ENCODE results near the gene HLA-F. TPM values are rescaled to one million over a fixed set of nuclear protein-coding genes. Genes with fewer than 3 reads are reported as not detected.

The HLA-F gene
- total RNA-seq, 1 donor from 2014 or later = 51.6 TPM

DNA sequence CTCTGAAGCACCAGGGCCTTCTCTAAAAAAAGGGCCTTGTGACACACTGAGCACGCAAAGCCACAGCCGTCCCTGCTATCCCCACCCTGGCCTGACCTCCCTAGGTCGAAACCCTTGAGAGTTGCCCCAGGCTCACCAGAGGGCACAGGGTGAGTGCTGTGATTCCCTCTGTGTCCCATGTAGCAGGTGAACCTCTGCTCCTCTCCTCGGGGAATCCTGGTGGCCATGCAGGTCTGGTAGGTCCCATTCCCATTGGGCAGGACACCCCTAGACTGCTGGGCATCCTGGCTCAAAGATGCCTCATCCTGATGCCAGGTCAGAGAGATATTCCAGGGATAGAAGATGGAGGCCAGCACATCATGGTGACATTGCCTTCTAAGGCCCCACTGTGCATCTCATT is 20.9 kb downstream of the HLA-F start:
- no peak for DNase-seq (ENCODE audit: low spot score)

DNA sequence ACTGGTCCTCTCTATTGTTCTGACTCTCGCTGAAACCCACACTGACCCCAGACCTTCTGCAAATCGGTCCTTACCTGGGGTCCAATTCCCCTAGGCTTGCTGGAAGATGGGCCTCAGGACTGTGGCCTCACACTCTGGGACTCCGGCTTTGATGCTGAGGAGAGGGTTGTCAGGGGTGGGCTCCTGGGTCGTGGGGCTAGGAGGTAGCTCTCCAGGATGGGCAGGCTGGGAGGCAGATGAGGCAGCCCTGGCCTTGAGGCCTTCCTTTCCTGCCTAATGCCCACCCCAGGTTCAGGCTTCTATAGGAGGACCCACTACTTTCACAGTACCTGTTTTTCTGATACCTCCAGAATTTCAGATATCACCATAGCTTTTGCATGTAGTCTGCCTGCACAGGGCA is 21.4 kb downstream of the HLA-F start:
- DNase-seq (ENCODE audit: low spot score) = no peak

DNA sequence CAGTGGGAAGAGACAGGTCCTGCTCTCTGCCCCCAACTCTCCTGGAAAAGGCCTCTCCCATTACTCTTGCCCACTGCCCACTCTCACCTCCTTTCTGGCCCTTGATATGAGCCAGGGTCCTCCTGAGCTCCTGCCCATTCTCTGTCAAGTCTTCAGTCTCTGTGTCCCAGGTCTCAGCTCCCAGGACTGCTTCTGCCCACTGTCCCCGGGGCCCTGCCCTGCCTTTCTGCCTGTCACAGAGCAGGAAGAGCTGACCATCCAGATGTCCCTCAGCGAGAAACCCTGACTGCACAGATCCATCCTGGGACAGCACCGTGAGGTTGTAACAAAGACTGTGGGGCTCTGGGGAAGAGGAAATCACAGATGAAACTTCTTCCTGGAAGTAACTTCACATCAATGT is 22.2 kb downstream of the HLA-F start:
- DNase-seq (ENCODE audit: low spot score) = no peak

DNA sequence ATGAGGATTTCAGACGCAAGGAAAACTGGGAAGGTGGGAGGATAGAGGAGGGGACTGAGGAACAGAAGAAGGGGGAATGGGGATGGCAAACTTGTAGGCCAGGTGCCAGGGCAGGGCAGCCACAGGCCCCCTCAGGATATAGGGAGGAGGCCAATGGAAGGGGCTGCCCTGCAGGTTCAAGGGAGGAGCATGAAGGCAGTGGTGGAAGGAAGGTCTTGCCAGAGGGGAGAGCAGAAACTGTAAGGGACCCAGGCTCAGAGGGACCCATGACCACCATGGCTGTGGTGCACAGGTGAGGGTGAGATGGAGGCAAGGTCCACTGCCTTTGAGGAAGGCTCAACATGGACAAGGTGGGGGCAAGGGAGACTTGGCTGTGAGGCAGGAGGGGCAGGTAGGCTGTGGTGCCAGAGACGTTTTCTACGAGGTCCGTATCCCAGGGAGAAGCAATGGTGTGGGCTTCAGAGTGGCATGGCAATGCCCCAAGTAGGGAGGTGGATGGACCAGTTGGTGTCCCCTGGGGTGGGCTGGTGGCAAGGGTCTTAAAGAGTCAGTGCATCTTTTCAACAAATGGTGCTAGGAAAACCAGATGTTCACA is 22.7 kb downstream of the HLA-F start:
- no peak for DNase-seq (ENCODE audit: low spot score)

DNA sequence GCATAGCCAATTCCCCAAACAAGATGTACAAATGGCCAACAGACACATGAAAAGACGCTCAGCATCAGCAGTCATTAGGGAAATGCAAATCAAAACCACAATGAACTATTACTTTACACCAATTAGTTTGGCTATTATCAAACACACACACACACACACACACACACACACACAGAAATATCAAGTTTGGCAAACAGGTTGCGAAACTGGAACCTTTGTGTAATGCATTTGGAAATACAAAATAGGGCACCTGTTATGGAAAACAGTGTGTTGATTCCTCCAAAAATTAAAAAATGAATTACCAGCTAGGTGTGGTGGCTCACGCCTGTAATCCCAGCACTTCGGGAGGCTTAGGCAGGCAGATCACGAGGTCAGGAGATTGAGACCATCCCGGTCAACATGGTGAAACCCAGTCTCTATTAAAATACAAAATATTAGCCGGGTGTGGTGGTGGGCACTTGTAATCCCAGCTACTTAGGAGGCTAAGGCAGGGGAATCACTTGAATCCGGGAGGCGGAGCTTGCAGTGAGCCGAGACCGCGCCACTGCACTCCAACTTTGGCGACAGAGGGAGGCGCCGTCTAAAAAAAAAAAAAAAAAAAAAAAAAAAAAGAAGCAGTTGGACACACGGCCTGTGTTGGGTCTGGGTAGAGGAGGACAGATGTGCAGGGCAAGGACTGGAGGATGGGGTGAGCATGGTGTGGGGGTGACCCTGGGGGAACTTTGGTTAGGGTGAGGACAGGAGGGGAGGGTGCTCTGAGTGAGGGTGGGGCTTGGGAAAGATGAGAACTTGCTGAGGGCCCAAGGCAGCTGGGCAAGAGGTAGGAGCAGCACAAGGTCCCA is 23.8 kb downstream of the HLA-F start:
- DNase-seq (ENCODE audit: low spot score) = no peak

DNA sequence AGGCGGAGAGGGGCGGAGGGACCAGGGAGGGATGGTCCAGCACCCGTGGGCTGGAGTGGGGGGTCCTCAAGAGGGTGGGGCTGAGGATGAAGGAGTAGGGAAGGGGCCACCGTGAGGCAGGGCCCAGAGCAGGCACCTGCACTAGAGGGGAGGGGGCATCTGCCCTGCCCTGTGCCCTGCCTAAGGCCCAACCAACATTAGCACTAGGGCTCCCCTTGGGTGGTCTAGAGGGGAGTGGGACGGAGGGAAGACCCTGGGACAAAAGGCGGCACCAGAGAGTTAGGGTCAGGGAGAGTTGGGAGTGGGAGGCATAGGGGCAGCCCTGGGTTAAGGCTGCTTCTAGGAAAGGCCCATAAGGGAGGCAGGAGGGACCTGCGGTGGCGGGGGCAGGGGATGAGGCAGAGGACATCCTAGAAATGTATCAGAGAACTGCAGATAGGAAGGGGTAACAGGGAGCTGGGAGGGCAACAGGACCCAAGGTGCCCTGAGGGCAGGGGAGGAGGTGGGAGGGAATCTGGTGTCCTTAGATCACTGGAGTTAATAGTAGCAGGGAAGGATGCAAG is 24.5 kb downstream of the HLA-F start:
- no peak for DNase-seq (ENCODE audit: low spot score)

DNA sequence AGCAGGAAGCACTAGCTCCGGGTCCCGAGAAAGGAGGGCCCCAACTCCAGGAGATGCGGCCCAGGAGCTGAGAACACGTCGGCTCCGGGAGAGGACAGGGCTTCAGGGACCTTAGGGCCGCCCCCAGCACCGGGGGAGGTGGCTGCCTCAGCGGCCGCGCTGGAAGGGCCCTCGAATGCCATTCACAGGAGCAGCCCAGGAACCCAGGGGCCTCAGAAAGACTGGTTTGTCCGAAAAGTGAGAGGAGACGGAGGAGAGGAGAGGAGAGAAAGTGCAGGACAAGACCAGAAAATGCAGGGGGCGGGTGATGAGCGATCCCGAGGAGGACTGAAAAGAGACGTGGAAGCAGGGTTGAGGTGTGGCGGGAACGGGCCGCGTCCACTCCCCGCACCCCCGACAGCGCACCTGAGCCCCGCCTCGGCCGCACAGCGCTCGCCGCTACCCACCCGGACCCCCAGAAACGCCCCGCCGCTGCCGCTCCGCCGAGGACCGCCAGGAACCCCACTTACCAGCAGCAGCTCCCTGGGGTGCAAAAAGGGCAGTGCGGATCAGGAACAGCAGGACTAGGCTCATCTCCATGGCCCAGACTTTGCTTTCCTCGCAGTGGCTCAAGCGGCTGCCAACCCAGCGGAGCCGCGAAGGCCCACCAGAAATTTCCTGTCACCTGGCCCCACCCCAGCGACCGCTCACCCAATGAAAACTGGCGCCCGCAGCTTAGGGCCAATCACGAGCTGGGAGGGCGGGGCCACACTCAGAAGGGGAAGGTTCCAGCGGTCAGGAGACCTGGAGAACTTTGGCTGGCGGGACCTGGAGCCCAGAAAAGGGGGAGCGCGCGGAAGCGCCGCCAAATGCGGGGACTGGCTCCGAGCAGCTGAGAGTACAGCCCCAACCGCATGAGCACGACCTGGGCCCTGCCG is 25.4 kb downstream of the HLA-F start:
- peak; percentile 94 for DNase-seq (ENCODE audit: low spot score)

DNA sequence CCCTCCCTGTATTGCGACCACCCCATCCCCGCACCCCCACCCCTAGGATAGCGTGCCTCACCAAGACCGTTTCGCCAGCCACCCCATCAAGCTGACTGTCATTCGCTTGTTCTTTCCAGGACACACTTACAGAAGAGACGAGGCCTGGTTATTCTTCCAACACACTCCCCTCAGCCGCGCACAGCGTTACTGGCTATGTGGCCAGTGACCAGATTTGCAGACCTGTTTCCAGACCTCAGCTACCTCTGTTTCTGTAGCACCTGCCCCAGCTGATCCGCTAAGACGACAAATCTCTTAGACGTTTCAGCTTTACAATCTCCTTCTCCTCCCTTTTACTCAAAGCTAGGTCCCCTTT is 26.1 kb downstream of the HLA-F start:
- peak; percentile 49 for DNase-seq (ENCODE audit: low spot score)

DNA sequence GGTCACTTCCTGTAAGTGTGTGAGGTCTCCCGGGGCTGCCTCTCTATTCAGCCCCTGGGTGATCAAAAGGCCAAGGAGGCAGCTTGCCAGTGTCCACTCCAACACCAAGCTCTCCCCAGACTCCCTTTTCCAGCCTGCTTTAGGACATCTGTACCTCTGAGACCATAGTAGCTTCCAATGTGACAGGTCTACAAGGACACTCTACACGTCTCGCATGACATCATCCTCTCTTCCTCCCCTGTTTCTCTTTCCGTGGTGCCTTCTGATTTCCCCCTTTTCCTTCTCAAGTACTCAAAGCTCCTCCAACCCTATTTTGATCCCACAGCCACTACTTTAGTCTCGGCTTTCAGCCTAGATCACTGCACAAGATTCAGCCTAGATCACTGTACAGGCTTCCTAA is 26.4 kb downstream of the HLA-F start:
- no peak for DNase-seq (ENCODE audit: low spot score)

DNA sequence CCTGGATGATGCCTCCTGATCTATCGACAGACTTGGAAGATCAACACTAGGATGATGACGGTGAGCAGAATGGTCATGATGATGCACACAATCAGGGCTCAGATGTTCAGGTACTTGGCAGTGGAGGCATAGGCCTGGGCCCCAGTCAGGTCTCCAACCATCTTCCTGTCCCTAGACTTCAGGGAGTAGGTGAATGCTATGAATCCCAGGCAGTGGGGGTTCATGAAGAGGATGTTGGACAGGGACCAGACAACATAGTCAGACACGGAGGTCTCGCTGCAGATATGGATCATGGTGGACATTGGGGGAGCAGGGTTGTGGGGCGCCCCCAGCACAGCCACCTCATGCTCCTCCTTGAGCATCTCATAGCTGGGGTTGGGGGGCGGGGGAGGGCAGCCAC is 27.5 kb downstream of the HLA-F start:
- peak; percentile 29 for DNase-seq (ENCODE audit: low spot score)

DNA sequence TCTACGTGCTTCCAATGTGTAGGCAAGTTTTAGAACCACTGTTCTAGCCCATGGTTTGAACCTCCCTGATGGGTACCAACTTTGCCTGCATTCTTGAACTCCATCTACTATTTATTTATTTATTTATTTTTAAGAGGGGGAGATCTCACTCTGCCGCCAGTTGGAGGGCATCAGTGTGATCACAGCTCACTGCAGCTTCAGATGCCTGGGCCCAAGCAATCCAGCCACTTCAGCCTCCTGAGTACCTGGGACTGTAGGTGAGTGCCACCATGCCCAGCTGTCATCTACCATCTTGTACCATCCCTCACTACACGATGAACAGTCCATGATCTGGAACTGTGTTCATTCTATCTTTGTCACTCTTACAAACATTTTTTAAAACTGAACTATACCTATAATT is 28.2 kb downstream of the HLA-F start:
- no peak for DNase-seq (ENCODE audit: low spot score)

DNA sequence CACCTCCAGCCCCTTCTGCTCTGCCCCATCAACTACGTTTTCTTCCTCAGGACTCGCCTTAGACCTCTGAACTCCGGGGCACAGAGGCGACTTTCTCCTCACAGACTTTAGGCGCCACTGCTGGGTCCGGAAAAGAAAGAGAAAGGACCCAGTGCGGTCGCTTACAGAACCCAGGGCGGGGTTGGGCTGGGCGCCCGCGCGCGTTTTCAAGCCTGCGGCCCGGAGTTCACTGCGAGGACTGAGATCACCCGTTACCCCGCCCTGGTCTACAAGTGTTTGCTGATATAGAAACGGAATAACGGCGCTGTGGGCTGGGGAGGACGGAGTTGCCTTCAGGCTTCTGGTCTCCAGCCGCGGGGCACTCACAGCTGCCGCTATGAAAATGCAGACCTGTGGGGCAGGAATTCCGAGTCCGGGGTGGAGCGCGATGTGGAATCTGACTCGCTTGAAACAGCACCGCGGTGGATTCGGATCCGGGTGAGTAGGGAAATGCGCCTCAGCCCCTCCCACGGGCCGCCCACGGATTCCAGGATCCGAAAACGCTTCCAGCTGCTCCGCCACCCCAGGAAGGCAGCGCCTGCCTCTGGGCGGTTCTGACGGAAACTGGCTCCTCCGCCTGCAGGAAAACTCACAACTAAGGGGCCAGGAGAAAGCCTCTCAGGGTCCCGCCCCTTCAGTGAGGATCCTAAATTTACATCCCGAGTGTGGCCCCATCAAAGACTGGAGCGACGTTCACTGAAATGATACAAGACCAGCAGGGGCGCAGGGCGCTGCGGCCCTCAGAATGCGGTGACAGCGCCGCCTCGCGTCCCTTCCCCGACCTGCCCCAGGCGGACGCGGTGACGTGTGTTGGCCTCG is 29.4 kb downstream of the HLA-F start:
- peak; percentile 90 for DNase-seq (ENCODE audit: low spot score)

DNA sequence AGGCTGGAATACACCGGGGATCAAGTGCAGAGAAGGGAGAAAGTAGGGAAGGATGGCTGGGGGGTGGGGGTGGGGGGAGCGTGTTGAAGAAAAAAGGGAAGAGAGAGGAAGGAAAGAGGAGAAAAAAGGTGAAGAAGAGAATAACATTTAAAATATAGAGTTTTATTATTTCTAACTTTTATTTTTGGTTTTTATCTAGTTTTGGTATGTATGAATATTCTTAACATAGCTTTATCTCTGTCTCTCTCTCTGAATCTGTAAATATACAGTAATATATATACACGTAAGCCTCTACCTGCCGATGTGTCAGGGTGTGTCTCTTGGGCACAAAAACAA is 30.0 kb downstream of the HLA-F start:
- no peak for DNase-seq (ENCODE audit: low spot score)

DNA sequence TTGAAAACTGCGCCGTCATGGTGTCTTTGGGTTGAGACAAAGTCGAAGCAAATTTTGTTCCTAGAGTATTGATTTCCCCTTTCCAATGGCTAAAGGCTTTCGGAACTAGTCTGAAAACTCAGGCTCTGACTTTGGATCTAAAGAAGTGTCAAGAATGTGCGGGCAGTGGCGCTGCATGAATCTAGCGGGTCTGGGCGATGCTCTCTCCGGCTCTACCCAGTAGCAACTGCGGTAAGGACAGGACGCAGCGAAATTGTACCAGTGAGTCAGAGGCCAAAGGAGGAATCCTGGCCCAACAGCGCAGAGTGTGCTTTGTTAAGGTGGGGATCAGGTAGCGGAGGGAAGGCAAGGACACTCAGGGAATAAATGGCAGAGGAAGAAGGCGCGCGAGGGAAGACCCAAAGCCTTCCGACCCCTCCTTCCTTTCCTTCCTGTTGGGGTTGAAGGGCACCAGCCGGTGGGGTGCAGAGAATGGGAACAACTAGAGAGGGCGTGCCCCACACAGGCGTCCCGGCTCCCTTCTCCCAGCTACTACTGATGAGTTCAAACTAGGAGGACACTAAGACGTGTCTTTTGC is 32.1 kb downstream of the HLA-F start:
- DNase-seq (ENCODE audit: low spot score) = no peak

DNA sequence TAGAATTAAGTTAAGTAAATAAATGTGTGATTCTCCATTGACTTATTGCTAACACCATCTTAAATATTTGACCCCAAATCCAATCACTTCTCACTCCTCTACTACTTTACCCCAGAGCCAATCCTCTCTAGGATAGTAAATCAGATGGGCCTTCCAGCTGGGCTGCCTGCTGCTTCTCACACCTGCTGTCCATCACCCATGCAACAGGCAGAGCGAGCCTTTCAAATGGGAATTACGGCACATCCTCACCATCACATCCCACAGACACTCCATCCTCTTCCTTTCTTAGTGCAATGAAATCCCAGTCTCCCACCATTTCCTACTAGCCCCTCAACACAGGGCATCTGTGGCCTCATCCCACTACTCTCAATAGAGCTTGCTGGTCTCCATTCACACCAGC is 34.0 kb downstream of the HLA-F start:
- no peak for DNase-seq (ENCODE audit: low spot score)

DNA sequence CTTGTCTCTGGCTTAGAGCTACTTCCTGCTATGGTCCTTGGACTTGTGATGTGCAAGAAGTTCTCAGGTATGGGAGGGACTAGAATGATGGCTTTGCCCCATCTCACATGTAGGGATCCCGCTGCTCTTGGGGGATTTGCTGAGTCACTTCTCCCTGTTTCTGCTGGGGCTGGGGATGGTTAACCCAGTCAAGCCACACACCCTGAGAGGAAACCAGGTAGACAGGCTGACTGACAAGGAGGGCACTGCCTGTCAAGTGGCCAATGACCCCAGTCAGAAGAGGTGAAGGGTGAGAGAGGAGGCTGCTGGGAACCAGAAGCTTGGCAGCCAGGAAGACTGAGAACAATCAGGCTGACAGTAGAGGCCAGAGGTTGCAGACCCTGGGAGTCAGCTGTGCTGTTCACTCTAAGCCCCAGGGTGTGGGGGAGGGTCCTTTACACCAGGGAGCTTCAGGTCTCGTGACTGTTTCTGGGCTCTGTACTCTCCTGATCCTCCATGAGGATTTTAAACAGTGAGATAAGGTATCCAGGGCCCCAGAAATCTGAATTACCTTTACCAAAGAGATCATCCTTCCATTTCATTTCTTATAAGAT is 34.6 kb downstream of the HLA-F start:
- no peak for DNase-seq (ENCODE audit: low spot score)

DNA sequence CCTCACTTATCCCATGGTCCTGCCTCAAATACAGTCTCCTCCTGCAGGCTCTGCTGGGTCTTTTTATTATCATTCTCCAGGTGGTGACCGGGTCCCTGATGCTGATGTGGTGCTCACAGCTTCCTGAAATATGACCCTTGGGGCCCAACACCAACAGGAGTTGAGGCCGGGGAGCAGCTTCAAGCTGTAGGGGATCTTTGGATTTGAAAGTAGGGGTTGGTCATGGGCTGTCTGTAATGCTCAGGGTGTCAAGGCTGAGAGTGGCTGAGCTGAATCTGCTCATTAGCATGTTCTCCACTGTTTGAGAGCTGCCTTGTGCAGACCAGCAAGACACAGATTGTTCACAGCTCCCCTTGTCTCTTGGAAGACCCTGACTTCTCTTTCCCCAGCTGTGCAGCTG is 35.5 kb downstream of the HLA-F start:
- DNase-seq (ENCODE audit: low spot score) = no peak

DNA sequence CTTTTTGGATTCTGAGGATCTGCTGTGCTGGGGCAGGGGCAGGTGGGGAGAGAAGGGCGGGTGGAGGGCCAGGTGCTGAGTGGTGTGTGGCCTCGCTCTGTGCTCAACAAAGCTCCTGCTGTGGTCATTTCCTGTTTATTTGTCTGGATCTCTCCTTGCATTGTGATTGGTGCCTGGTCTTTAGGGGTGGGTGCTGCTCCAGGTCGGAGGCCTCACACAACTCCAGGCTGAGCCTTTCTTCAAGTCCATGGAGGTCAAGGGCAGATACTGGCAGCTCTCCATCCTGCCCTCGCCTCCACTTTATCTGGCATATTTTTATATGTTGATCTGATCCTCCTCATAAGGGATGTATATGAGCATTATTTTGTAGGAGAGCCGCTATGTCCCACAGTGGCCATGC is 36.2 kb downstream of the HLA-F start:
- DNase-seq (ENCODE audit: low spot score) = no peak

DNA sequence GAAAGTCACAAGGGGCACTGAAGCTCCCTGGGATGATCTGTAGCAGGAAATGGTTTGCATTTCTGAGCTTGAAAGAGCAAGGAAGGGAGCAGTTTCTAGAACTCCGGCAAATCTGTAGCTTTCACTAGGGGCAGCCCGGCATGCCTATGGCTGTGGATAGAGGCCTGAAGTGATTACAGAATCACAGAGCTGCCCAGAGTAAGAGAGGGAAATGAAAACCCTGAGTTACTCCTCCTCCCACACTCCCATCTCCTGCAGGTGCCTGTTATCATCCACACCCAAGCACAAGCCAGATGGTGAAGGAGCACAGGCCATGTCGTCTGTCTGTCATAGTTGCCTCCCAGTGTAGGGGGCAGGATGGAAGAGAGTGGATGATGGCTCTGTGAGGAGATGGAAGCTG is 37.1 kb downstream of the HLA-F start:
- no peak for DNase-seq (ENCODE audit: low spot score)

DNA sequence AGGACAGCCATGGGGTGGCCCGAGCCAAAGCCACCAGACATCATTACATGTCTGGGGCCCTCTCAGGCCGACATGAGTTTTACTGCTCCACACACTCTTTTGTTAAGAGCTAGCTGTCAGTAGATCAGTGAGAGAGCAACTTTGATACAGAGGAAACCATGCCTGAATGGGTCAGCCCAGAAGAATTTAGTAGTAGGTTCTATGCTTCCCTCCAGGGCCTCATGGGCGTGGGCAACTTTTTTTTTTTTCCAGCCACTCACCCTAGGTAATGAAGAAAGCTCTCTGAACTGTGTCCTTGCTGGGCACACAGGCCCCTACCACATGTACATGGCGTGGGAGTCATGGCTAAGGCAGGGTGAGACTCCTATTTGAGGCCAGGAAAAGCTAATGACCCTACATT is 38.8 kb downstream of the HLA-F start:
- DNase-seq (ENCODE audit: low spot score) = no peak

DNA sequence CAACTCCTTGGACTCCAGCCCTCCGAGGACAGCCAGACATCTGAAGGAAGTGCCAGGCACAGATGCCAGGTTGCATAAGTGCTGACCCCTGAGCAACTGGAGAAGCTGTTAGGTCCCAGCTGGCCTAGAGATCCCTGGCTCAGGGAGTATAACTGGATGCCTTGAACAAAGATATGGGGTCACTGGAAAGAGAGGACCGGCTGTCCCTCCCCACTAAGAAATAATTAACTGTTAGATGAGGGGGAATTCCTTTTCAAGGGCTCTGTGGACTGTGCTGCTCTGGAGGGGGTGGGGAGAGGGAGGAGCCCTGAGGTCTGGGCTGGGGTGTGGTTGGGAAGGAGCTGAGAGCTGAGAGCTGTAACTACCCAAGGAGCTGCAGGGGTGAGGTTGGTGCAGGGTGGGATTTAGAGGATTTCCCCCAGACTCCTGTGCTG is 39.6 kb downstream of the HLA-F start:
- DNase-seq (ENCODE audit: low spot score) = no peak
